Cardiac septum (tissue), 1 donor: ENCODE measurements around the gene NOL8. TPM values are rescaled to one million over a fixed set of nuclear protein-coding genes. Genes with fewer than 3 reads are reported as not detected.

Source experiments
- DNase-seq: peaks from one replicate; pipeline ENCODE4 v3.0.0-alpha.2; 2020; ENCODE audit warnings: low spot score
- intact Hi-C: fragments of 100-400 bp; cut with DNase I; formaldehyde crosslinking; loops from one replicate; pipeline ENCODE4 v1.14.0; 2022
- microRNA-seq: library from miRNA; unstranded; fragments of <30 nt; microRNA quantifications from one replicate; pipeline ENCODE4 v1.2.0, GENCODE V29; 2020
- total RNA-seq: library from RNA; stranded (reverse); fragmentation: NEBNext Ultra II Directional; extraction: Animal tissue kit (Norgen Biotek cat#: 25700); gene quantifications from one replicate; pipeline ENCODE4 v1.2.1, GENCODE V29; 2021
- donor health status: DM: no; HTN: no; CAD: no.

The NOL8 gene
- total RNA-seq, 1 donor from 2014 or later: 15.6 TPM

DNA sequence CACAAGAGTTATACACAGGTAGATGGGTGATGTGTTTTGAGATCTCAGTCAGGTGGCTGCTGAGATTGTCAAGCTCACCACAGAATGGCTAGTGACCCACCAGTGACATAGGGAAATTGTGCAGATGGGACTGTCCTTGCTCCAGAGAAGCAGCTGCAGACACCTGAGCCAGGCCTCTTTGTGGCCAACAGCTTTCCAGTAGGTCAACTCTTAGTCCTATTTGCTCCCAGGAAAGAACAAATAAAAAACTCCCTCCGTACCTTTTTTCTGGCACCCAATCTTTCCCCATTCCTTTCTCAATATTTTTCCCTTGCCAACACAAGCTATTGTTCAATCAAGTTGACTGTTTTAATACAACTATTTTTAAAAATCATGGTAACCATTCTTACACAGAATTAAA is 45.8 kb downstream of the NOL8 start:
- intact Hi-C loops: no loop called here
- no peak for DNase-seq

DNA sequence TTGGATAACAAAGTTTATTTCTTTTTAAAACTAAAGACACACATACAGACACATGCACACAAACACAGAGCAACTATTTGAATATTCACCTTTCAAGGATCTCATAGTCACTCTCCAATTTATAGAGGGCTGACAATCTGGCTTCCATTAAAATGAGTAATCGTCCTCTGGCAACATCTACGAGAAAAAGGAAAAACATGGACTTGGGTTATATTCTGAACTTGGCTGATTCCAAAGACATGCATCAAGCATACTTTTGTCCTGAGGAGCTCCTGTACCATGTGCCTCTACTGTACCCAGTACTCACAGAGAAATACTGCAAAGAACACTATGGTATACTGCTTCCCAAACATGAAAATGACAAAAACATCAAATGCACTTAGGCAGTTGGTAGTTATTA is 47.0 kb downstream of the NOL8 start:
- no peak for DNase-seq
- intact Hi-C loops: no loop called here

- no peak for DNase-seq
- intact Hi-C loops: no loop called here
Observed at GRCh38 chr9:92276331-92277032, 48.7 kb downstream of the NOL8 start.

DNA sequence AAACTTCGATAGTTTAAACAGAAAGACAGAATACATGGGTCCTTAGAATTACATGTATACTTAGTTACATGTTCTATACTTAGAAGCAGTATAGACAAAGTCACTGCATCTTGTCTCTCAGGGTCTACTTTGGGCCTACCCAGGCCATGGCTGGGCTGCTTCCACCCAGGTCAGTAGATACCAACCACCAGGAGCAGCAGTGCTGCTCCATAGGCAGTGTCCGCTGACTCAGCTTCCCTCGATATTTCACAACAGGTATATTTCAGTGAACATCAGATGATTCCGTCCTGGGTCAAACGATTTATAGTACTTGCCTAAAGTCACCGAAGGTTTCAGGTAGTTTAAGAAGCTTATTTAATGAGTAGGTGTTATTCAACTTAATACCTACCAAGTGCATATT is 49.6 kb downstream of the NOL8 start:
- intact Hi-C loops: no loop called here

GRCh38 chr9:92270511-92270910 is 54.6 kb downstream of the NOL8 start:
- no peak for DNase-seq
- intact Hi-C loops: no loop called here

More for the DNA sequence above, 49.6 kb downstream of the NOL8 start:
- DNase-seq: no peak

DNA sequence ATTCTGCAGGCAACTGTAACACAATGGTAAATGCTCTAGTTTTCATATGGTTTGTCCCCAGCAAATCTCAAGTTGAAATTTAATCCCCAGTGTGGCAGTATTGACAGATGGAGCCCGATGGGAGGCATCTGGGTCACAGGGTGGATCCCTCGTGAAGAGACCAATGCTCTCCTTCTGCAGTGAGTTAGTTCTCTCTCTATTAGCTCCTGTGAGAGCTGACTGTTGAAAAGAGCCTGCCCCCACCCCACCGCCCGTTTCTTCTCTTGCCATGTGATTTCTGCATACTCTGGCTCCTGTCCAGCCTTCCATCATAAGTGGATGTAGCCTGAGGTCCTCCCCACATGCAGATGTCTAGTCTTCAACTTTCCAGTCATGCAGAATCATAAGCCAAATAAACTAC is 58.7 kb downstream of the NOL8 start:
- intact Hi-C loops: no loop called here
- no peak for DNase-seq

GRCh38 chr9:92265154-92265553 is 60.0 kb downstream of the NOL8 start:
- intact Hi-C loops: no loop called here
- no peak for DNase-seq

GRCh38 chr9:92263131-92263530 is 62.0 kb downstream of the NOL8 start:
- intact Hi-C loops: no loop called here

GRCh38 chr9:92257327-92257726 is 67.8 kb downstream of the NOL8 start:
- intact Hi-C loops: no loop called here
- no peak for DNase-seq

More at GRCh38 chr9:92263131-92263530, 62.0 kb downstream of the NOL8 start:
- DNase-seq: no peak

DNA sequence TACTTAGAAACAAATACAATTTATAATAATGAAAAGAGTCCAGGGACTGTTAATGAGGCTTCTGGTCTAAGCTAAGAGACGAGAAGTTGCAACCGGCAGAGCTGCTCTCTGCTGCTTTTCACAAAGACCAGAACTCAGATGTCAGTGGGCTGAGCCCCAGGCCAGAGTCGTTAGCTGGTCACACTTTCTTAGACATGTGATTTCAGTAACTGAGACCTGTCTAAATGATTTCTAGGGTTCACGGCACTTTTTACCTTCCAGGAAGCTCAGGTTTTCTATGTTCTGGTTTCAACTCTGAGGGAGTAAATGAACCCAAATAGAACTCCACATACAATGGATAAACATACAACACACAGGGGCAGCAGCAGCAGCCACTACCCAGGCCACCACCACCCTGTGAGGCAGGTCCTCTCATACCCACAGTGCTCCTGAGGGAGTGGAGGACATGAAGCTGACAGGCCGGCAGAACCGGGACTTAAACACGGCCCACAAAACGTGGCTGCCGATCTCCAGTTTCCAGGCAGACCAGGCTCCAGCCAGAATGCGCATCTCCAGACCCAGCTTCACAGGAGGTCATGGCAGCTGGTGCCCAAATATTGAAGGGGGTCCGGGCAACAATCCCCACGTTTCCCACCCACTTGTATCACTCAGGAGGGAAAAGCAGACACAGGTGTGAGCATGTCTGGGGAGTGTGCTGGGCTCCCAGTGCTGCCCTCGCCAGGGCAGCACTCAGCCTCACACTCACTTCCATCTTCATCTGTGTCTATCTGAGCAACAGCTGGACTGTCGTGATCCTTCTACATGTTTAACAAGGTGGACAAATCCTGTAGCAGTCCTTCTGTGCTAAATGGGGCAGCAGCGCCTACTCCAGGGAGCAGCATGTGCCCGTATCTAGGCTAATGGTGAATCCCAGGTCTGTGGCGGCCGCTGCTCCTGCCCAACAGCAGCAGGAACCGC is 70.5 kb downstream of the NOL8 start:
- DNase-seq: no peak
- intact Hi-C loops: no loop called here

- intact Hi-C loops: no loop called here
- no peak for DNase-seq
Observed at GRCh38 chr9:92253656-92254055, 71.5 kb downstream of the NOL8 start.

GRCh38 chr9:92247981-92248380 is 77.2 kb downstream of the NOL8 start:
- DNase-seq: no peak
- intact Hi-C loops: no loop called here

Small RNAs within 50 kb of the gene (microRNA-seq; reads per million reads assigned to microRNA genes)
- not detected for gene MIR3651

Other genes starting within 250 kb of the NOL8 start
- gene SPTLC1, start 209.9 kb downstream of the NOL8 start, total RNA-seq: 26.1 TPM
- gene IARS1, start 31.7 kb downstream of the NOL8 start, total RNA-seq: 69.5 TPM
- gene CENPP, start 603 bp upstream of the NOL8 start, total RNA-seq: 3.5 TPM
- gene OGN, start 79.2 kb upstream of the NOL8 start, total RNA-seq: 15.2 TPM
- gene OMD, start 99.1 kb upstream of the NOL8 start, total RNA-seq: 6.5 TPM
- gene ASPN, start 157.2 kb upstream of the NOL8 start, total RNA-seq: 30.3 TPM
- gene ECM2, start 210.6 kb upstream of the NOL8 start, total RNA-seq: 8.0 TPM